Prostate gland (tissue), 2 donors: ENCODE results near the gene INPP4B. TPM values are rescaled to one million over a fixed set of nuclear protein-coding genes. Genes with fewer than 3 reads are reported as not detected.

ENCODE experiments used
- DNase-seq: peaks from one replicate; pipeline ENCODE4 v3.0.0-alpha.2; 2019; ENCODE audit warnings: low spot score
- H3K27ac ChIP-seq, 2 donors: fragments of 200-600 bp; sonication (generic); 2 replicates each; pipeline ENCODE4 v1.5.1; 2017 to 2019
- H3K27me3 ChIP-seq: fragments of 200-600 bp; sonication (generic); replicated peaks from 2 replicates; pipeline ENCODE4 v1.5.1; 2019; ENCODE audit not compliant: insufficient read depth
- H3K36me3 ChIP-seq, 2 donors: fragments of 200-600 bp; sonication (generic); 1 replicate in 1 of 2; 2 replicates in 1 of 2; pipeline versions ENCODE4 v1.5.1 to v1.8.1; 2017 to 2019
- H3K4me1 ChIP-seq: fragments of 200-600 bp; sonication (generic); replicated peaks from 2 replicates; pipeline ENCODE4 v1.5.1; 2019
- H3K4me3 ChIP-seq, 2 donors: fragments of 200-600 bp; sonication (generic); 2 replicates each; pipeline ENCODE4 v1.5.1; 2017 to 2019
- H3K9me3 ChIP-seq: fragments of 200-600 bp; sonication (generic); 2 replicates; pipeline ENCODE4 v1.5.1; 2017
- POLR2A ChIP-seq: fragments of 450-650 bp; IDR thresholded peaks from one replicate; pipeline ENCODE4 v1.6.1; 2016; ENCODE audit warnings: antibody characterized with exemption, mild to moderate bottlenecking
- POLR2AphosphoS5 ChIP-seq: sonication (generic); formaldehyde crosslinking; IDR thresholded peaks from one replicate; pipeline ENCODE4 v1.6.1; 2017; ENCODE audit warnings: antibody characterized with exemption
- WGBS: methylation state at CpG from one replicate; pipeline ENCODE4 v1.1.5; 2018; 5-methylcytosine and 5-hydroxymethylcytosine counted together
- intact Hi-C: fragments of 100-400 bp; cut with DNase I; formaldehyde crosslinking; loops from one replicate; pipeline ENCODE4 v1.14.2; 2022
- total RNA-seq, 2 donors: library from RNA; depleted of rRNA; stranded (reverse); fragments of >200 nt; gene quantifications; one replicate each; pipeline ENCODE4 v1.1.0, GENCODE V29; 2016
- TF ChIP-seq, protein P1 (sequence below), 4 experiments: fragments of 200-600 bp in 2 of 4; fragments of 450-650 bp in 2 of 4; sonication (generic) in 2 of 4; IDR thresholded peaks; 1 replicate in 3 of 4; 2 replicates in 1 of 4; pipeline ENCODE4 v1.5.1; 2016 to 2019; ENCODE audit warnings: antibody characterized with exemption in 4 of 4, mild to moderate bottlenecking in 2 of 4, moderate library complexity in 2 of 4

INPP4B gene
- total RNA-seq, 2 donors from 2014 or later = 22.3 to 49.7 TPM

DNA sequence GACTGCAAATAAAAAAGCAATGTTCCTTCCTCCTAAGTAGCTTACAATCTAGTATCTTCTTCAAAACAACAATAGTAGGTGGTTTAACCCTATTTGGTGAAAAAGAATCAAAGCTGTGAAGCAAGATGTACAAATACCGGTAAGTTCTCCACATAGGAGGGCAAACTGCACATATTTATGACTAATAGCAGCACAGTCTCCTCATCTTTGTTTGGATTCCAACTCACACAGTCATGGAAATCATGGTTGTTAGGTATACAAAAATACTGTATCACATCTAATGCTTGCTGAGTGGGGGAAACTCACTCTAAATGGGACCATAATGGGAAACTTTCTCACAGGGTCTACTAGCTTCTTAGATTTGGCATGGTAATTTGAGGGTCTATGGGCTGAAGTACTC lies 597.2 kb downstream of the INPP4B start:
- Histone ChIP-seq H3K4me1 (no peaks in the 10 kb centered on the region), H3K9me3 (no peaks in the 10 kb centered on the region), H3K27me3 (no peaks in the 10 kb centered on the region), H3K27ac (no peak overlapping the region), H3K4me3 (no peak overlapping the region), H3K36me3 (no peaks in the 10 kb centered on the region)
- TF ChIP-seq, protein P1, sequence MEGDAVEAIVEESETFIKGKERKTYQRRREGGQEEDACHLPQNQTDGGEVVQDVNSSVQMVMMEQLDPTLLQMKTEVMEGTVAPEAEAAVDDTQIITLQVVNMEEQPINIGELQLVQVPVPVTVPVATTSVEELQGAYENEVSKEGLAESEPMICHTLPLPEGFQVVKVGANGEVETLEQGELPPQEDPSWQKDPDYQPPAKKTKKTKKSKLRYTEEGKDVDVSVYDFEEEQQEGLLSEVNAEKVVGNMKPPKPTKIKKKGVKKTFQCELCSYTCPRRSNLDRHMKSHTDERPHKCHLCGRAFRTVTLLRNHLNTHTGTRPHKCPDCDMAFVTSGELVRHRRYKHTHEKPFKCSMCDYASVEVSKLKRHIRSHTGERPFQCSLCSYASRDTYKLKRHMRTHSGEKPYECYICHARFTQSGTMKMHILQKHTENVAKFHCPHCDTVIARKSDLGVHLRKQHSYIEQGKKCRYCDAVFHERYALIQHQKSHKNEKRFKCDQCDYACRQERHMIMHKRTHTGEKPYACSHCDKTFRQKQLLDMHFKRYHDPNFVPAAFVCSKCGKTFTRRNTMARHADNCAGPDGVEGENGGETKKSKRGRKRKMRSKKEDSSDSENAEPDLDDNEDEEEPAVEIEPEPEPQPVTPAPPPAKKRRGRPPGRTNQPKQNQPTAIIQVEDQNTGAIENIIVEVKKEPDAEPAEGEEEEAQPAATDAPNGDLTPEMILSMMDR (IDR thresholded peaks at IDR 0.05) = no peak
- TF ChIP-seq POLR2A = no peak
- no peak for TF ChIP-seq POLR2AphosphoS5
- 96% methylated on average over 1 of the region's 1 CpG for WGBS
- no peak for DNase-seq
- intact Hi-C loops = no loop called here

GRCh38 chr4:142243255-142243654 lies 602.8 kb downstream of the INPP4B start:
- Histone ChIP-seq H3K4me1 (no peaks in the 10 kb centered on the region), H3K4me3 (no peak overlapping the region), H3K9me3 (no peaks in the 10 kb centered on the region), H3K27me3 (no peaks in the 10 kb centered on the region), H3K27ac (no peak overlapping the region), H3K36me3 (no peaks in the 10 kb centered on the region)
- intact Hi-C loops = no loop called here
- DNase-seq = no peak
- no peak for TF ChIP-seq POLR2A
- no peak for TF ChIP-seq POLR2AphosphoS5
- TF ChIP-seq, protein P1 (IDR thresholded peaks at IDR 0.05) = no peak
- WGBS = 68% methylated on average over 2 of the region's 2 CpGs

- Histone ChIP-seq H3K36me3 (no peaks in the 10 kb centered on the region), H3K9me3 (no peaks in the 10 kb centered on the region), H3K27ac (no peak overlapping the region), H3K27me3 (no peaks in the 10 kb centered on the region), H3K4me1 (no peaks in the 10 kb centered on the region), H3K4me3 (no peak overlapping the region)
- DNase-seq = no peak
- intact Hi-C loops = no loop called here
- 58% methylated on average over 2 of the region's 2 CpGs for WGBS
- TF ChIP-seq, protein P1 (IDR thresholded peaks at IDR 0.05) = no peak
- TF ChIP-seq POLR2A (no peak), POLR2AphosphoS5 (no peak)
Observed at GRCh38 chr4:142242156-142242555, 603.9 kb downstream of the INPP4B start.

DNA sequence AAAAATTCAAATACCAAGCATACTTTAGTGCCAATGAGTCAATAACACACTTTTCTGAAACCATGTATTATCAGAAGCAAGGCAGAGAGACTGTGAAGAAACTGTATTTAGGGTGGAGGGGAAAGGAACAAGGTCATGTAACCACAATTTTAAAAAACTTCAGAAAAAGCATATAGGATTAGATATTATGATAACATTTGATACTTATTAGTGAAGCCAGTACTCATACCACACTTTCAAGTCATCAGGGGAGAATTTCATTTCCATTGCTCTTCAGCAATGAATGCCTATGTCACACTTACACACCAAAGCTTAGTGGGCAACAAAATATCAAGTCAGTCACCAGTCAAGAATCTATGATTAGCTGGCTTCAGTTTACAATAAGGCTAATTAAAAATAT lies 607.5 kb downstream of the INPP4B start:
- Histone ChIP-seq H3K27me3 (no peaks in the 10 kb centered on the region), H3K4me3 (no peak overlapping the region), H3K4me1 (no peaks in the 10 kb centered on the region), H3K36me3 (no peaks in the 10 kb centered on the region), H3K27ac (no peak overlapping the region), H3K9me3 (no peaks in the 10 kb centered on the region)
- TF ChIP-seq, protein P1 (IDR thresholded peaks at IDR 0.05) = no peak
- TF ChIP-seq POLR2AphosphoS5 = no peak
- no peak for TF ChIP-seq POLR2A
- intact Hi-C loops = no loop called here
- DNase-seq = no peak

- Histone ChIP-seq H3K27me3 (no peaks in the 10 kb centered on the region), H3K27ac (no peak overlapping the region), H3K4me1 (no peaks in the 10 kb centered on the region), H3K36me3 (no peaks in the 10 kb centered on the region), H3K4me3 (no peak overlapping the region), H3K9me3 (no peaks in the 10 kb centered on the region)
- TF ChIP-seq, protein P1 (IDR thresholded peaks at IDR 0.05) = no peak
- TF ChIP-seq POLR2AphosphoS5 = no peak
- TF ChIP-seq POLR2A = no peak
- DNase-seq = no peak
- intact Hi-C loops = no loop called here
Observed at GRCh38 chr4:142236268-142236667, 609.8 kb downstream of the INPP4B start.
